ENCODE data around the gene ALK.

DNA sequence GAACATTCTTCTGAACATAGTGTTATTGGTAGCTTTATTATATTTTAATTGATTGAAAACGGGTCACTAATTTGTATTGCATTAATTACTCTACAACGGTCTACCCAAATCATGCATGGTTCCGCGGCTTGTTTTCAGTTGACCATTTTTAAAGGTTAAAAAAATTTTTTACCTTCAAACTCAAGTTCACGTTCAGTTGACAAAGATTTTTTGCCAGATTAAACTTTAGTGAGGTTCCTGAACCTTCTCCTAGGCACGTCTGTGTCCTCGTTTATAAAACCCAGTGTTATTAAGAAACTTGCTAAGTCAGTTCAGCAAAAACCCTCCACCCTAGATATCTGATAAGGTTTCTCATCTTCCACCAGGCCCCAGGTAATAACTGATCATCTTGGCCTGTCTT, 331.2 kb downstream of the ALK start:
- no peak for TF ChIP-seq EZH2 (IDR thresholded peaks at IDR 0.05; ENCODE audit: borderline replicate concordance, insufficient read depth, low read depth, low read length, poor library complexity, severe bottlenecking)
- TF ChIP-seq, protein P1, sequence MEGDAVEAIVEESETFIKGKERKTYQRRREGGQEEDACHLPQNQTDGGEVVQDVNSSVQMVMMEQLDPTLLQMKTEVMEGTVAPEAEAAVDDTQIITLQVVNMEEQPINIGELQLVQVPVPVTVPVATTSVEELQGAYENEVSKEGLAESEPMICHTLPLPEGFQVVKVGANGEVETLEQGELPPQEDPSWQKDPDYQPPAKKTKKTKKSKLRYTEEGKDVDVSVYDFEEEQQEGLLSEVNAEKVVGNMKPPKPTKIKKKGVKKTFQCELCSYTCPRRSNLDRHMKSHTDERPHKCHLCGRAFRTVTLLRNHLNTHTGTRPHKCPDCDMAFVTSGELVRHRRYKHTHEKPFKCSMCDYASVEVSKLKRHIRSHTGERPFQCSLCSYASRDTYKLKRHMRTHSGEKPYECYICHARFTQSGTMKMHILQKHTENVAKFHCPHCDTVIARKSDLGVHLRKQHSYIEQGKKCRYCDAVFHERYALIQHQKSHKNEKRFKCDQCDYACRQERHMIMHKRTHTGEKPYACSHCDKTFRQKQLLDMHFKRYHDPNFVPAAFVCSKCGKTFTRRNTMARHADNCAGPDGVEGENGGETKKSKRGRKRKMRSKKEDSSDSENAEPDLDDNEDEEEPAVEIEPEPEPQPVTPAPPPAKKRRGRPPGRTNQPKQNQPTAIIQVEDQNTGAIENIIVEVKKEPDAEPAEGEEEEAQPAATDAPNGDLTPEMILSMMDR (IDR thresholded peaks at IDR 0.05), result no peak
